Midbrain (tissue), 1 donor: ENCODE measurements around the gene SPEG.

Experiments
- DNase-seq: peaks from one replicate; lab custom pipeline; 2025; lab: John Stamatoyannopoulos, UW

The SPEG gene

GRCh38 chr2:219478916-219479315, 44.3 kb downstream of the SPEG start:
- DNase-seq = no peak

DNA sequence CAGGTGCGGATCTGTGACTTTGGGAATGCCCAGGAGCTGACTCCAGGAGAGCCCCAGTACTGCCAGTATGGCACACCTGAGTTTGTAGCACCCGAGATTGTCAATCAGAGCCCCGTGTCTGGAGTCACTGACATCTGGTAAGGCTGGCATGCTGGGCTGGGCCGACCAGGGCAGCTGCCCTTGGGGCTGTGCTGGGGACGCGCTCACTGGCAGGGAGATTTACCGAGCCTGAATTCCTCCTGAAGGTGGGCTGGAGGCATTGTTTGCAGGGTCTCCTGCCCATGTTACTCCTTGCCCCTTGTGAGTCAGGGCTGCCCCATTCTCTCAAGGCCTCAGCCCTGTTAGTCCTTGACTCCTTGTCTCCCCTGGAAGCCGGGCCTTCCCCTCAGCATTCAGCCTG, 45.4 kb downstream of the SPEG start:
- no peak for DNase-seq

DNA sequence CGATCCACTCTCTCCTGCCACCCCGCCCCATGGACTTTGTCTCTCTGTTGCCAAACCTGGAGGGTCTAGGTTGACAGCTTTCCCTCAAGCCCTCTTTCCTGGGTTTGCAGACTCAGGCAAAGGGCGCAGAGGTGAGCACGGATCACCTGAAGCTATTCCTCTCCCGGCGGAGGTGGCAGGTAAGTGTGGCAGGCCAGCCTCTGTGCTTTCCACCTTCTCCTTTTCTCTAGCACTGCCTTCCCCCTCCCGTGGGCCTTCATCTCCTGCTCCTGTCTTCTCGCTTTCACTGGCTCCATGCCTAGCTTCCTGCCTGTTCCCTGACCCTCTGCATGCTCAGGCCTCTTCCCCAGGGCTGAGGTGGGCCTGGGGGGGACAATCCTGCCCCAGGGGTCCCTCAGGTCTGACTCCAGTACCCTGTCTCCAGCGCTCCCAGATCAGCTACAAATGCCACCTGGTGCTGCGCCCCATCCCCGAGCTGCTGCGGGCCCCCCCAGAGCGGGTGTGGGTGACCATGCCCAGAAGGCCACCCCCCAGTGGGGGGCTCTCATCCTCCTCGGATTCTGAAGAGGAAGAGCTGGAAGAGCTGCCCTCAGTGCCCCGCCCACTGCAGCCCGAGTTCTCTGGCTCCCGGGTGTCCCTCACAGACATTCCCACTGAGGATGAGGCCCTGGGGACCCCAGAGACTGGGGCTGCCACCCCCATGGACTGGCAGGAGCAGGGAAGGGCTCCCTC, 48.2 kb downstream of the SPEG start:
- no peak for DNase-seq

DNA sequence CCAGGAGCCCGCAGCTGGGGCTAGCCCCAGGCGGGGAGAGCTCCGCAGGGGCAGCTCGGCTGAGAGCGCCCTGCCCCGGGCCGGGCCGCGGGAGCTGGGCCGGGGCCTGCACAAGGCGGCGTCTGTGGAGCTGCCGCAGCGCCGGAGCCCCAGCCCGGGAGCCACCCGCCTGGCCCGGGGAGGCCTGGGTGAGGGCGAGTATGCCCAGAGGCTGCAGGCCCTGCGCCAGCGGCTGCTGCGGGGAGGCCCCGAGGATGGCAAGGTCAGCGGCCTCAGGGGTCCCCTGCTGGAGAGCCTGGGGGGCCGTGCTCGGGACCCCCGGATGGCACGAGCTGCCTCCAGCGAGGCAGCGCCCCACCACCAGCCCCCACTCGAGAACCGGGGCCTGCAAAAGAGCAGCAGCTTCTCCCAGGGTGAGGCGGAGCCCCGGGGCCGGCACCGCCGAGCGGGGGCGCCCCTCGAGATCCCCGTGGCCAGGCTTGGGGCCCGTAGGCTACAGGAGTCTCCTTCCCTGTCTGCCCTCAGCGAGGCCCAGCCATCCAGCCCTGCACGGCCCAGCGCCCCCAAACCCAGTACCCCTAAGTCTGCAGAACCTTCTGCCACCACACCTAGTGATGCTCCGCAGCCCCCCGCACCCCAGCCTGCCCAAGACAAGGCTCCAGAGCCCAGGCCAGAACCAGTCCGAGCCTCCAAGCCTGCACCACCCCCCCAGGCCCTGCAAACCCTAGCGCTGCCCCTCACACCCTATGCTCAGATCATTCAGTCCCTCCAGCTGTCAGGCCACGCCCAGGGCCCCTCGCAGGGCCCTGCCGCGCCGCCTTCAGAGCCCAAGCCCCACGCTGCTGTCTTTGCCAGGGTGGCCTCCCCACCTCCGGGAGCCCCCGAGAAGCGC, 49.1 kb downstream of the SPEG start:
- no peak for DNase-seq

DNA sequence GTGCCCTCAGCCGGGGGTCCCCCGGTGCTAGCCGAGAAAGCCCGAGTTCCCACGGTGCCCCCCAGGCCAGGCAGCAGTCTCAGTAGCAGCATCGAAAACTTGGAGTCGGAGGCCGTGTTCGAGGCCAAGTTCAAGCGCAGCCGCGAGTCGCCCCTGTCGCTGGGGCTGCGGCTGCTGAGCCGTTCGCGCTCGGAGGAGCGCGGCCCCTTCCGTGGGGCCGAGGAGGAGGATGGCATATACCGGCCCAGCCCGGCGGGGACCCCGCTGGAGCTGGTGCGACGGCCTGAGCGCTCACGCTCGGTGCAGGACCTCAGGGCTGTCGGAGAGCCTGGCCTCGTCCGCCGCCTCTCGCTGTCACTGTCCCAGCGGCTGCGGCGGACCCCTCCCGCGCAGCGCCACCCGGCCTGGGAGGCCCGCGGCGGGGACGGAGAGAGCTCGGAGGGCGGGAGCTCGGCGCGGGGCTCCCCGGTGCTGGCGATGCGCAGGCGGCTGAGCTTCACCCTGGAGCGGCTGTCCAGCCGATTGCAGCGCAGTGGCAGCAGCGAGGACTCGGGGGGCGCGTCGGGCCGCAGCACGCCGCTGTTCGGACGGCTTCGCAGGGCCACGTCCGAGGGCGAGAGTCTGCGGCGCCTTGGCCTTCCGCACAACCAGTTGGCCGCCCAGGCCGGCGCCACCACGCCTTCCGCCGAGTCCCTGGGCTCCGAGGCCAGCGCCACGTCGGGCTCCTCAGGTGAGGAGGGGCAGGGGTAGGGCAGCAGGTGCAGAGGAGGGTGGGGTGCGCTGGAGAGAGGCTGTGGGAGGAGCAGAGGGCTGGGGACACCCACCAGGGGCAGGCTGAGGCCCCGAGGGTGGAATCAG, 49.9 kb downstream of the SPEG start:
- DNase-seq = no peak

DNA sequence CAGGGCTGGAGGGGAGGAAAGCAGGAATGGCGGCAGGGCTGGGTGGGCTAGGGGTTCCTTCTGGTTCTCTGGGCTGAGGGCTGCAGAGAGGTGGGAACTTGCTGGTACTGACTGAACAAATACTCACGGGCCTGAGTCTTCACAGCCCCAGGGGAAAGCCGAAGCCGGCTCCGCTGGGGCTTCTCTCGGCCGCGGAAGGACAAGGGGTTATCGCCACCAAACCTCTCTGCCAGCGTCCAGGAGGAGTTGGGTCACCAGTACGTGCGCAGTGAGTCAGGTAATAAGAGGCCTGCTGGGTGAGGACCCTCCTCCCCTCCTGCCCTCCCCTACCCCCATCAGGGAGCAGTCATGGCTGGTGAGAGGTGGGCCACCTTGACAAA, 50.5 kb downstream of the SPEG start:
- no peak for DNase-seq

- no peak for DNase-seq
Measured at GRCh38 chr2:219486380-219486959, 51.8 kb downstream of the SPEG start.

DNA sequence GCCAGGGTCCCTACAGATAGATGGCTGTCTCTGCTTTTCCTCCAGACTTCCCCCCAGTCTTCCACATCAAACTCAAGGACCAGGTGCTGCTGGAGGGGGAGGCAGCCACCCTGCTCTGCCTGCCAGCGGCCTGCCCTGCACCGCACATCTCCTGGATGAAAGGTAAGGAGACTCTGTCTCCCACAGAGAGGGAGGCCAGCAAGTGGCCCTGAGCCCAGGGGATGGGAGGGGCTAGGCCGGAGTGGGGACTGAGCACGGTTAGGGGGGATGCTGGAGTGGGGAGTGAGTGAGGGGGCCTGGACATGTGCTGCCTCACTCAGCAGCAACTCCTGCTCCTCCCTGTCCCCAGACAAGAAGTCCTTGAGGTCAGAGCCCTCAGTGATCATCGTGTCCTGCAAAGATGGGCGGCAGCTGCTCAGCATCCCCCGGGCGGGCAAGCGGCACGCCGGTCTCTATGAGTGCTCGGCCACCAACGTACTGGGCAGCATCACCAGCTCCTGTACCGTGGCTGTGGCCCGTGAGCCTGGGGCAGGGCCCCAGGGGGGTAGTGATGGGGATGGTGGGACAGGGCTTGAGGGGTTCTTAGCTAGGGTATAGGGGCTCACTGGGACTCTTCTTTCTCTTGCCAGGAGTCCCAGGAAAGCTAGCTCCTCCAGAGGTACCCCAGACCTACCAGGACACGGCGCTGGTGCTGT, 53.7 kb downstream of the SPEG start:
- DNase-seq = no peak

GRCh38 chr2:219488844-219489194, 54.2 kb downstream of the SPEG start:
- no peak for DNase-seq

- no peak for DNase-seq
Measured at GRCh38 chr2:219489315-219489714, 54.7 kb downstream of the SPEG start.

GRCh38 chr2:219490186-219490585, 55.5 kb downstream of the SPEG start:
- DNase-seq = no peak

DNA sequence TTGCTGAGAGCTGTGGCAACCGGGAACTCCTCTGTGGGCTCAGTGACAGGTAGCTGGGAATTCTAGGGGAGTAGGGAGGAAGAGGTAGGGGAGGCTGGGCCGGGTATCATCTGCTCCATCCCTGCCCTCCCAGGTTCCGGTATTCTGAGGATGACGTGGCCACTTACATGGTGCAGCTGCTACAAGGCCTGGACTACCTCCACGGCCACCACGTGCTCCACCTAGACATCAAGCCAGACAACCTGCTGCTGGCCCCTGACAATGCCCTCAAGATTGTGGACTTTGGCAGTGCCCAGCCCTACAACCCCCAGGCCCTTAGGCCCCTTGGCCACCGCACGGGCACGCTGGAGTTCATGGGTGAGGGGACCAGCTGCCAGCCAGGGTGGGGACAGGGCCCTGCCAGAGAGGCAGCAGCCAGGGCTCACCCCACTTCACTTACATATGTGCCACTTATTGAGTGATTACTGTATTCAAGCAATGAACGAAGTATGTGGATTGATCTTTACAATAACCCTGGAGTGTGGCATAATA, 56.0 kb downstream of the SPEG start:
- DNase-seq = no peak

DNA sequence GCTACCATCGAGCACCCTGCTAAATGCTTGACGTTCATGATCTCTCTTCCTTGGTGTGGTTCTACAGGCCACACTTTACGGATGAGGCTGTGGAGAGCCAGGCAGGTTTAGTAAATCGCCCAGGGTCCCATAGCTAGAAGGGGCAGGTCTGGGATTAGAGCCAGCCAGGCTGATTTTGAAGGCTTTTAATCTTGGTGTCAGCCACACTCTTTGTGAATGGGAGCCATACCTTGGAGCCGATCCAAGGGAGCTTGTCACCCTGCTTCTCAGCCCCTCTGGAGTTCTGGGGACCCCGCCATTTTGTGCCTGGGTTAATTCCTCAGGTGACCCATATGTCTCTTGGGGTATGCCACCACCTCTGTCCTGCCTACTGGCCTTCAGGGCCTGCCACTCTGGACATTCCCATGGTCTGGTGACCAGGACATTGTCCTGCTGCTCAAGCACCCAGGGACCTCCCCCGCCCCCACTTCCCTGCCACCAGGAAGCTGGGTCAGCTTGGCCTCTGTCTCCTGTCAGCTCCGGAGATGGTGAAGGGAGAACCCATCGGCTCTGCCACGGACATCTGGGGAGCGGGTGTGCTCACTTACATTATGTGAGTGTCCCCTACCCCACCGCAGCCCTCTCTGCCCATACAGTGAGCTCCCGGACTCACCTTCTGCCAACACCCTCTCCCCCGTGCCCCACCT, 56.8 kb downstream of the SPEG start:
- DNase-seq = no peak

DNA sequence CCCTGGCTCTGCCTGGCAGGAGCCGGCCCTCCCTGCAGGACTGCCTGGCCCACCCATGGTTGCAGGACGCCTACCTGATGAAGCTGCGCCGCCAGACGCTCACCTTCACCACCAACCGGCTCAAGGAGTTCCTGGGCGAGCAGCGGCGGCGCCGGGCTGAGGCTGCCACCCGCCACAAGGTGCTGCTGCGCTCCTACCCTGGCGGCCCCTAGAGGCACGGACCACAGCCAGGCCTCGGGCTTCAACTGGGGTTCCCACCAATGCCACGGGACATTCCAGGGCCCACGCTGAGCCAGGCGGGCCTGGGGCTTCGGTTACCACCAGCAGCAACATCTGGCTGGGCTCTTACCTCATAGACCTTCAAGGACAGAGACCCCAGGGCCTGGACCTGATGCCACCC, 57.9 kb downstream of the SPEG start:
- DNase-seq = no peak

DNA sequence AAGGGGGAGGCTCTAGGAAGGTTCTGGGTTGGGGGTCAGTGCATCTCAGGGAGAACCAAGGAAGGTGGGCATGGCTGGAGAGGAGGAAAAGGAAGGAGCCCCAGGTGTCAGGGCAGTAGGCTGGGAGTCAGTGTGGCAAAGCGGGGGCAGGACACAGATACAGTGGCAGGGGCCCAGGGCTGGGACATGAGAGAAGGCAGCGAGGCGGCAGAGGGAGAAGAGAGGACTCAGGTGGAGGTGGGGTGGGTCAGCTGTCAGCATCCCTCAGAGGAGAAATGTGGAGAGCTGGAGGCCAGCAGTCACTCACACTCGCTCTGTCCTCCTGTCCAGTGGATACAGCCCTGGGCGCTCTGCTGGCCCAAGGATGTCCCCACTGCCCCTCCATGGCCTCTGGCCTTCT, 58.4 kb downstream of the SPEG start:
- DNase-seq = no peak

- no peak for DNase-seq
Measured at GRCh38 chr2:219494952-219495530, 60.4 kb downstream of the SPEG start.

DNA sequence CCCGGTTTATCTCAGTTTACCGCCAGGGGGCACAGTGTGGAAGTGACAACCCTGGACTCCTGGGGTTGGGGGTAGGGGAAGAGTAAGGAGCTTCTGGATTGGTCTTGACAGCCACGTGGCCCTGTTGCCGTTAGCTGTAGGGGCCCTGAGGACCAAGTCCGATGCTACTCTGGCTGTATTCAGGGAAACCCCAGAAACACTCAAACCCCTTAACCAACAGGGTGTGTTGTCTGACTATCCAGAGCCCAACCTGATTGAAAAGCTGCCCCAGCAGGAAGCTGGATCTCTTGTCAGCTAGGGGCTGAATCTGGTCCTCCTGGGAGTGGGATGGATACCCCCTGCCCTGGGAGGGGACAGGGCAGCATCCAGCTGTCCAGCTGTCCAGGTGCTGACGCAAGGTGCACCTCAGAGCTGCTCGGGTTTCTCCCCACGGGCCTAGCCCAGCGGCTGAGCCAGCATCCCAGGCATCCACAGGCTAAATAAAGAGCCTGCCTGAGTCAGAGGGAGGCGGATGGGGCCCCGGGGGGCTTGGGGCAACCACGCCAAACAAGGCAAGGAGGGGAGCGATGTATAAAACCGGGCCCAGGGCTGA, 61.0 kb downstream of the SPEG start:
- DNase-seq = peak; percentile 45

GRCh38 chr2:219496247-219496824, 61.7 kb downstream of the SPEG start:
- no peak for DNase-seq

- DNase-seq = no peak
Measured at GRCh38 chr2:219496825-219497494, 62.3 kb downstream of the SPEG start.
